ENCODE data around the gene DDX60. TPM values are rescaled to one million over a fixed set of nuclear protein-coding genes. Genes with fewer than 3 reads are reported as not detected.
A peak's percentile ranks its signal among the peaks of the same experiment; 100 is the strongest.
"Not testable (repeated sequence)": the region's sequence is repeated elsewhere in the genome, so short reads cannot be mapped to it uniquely, and the experiment has no call there.

Gene DDX60
- total RNA-seq, 1 experiment from 2014 or later = 7.3 TPM

- no peak for DNase-seq (ENCODE audit: low spot score)
Measured at GRCh38 chr4:168291242-168291641, 27.3 kb downstream of the DDX60 start.

DNA sequence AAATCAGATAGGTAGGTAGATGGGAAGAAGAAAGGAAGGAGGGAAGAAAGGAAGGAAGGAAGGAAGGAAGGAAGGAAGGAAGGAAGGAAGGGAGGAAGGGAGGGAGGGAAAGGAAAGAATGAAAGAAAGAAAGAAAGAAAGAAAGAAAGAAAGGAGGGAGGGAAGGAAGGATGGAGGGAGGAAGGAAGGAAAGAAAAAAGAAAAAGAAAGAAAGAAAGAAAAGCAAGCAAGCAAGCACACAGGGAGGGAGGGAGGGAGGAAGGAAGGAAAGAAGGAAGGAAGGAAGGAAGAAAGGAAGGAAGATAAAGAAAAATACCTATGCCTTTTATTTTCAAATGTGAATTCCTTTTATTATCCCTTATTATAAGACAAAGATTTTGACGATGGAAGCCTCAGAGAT is 32.7 kb downstream of the DDX60 start:
- DNase-seq (ENCODE audit: low spot score) = not testable (repeated sequence)

GRCh38 chr4:168279556-168279955 is 39.0 kb downstream of the DDX60 start:
- no peak for DNase-seq (ENCODE audit: low spot score)

- DNase-seq (ENCODE audit: low spot score) = no peak
Measured at GRCh38 chr4:168275836-168276235, 42.7 kb downstream of the DDX60 start.

DNA sequence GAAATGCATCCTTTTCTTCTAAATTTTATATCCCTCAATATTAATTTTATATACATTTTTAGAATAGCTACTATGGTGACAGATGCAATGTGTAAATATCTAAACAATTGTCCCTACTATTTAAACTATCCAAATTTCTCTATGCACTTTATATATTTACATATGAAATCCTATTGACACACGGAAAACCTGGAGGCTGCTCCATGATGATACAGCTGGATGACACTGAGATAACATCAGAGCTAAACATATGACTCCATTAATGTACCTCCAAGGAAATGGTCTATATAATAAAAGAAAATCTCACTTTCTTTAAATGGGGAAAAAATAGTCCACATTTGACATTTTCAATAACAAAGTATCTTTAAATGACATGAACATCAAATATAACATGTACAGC is 43.7 kb downstream of the DDX60 start:
- no peak for DNase-seq (ENCODE audit: low spot score)

DNA sequence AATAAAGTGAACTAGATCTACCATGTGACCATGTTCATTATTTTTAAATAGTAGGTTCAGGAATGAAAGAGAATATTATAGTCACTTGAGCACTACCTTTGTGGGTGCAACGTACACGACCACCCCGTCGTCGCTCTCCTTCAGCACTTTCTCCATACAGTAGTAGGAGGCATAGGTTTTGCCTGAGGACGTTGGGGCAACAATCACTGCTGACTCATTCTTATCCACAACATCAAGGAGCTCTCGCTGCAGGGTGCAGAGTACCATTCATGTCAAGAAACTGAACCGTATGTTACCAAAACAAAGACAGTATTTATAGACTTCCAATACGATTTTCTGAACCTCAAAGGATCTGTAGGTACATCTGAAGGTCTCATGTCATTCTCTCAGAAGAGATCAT is 44.7 kb downstream of the DDX60 start:
- DNase-seq (ENCODE audit: low spot score) = peak; percentile 8

- DNase-seq (ENCODE audit: low spot score) = no peak
Measured at GRCh38 chr4:168272488-168272887, 46.1 kb downstream of the DDX60 start.

DNA sequence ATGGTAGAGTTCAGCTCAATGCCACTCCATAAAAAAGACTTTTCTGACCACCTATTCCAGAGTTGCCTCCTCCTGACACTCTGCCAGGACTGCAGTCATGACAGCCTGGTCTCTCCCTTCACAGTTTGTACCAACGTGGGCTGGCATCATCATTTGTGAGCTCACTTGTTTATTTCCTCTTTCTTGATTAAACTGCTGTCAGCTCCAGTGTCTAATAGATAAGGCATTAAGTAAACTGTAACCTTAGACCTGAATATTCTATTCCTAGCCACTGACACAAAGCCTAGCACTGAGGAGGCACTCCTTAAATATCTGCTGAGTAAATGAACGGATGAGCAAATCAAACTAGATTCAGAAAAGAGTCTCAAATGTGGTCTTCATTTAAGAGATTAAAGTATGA is 48.7 kb downstream of the DDX60 start:
- no peak for DNase-seq (ENCODE audit: low spot score)

- no peak for DNase-seq (ENCODE audit: low spot score)
Measured at GRCh38 chr4:168265327-168265726, 53.2 kb downstream of the DDX60 start.

- no peak for DNase-seq (ENCODE audit: low spot score)
Measured at GRCh38 chr4:168264903-168265302, 53.6 kb downstream of the DDX60 start.

- DNase-seq (ENCODE audit: low spot score) = no peak
Measured at GRCh38 chr4:168263039-168263438, 55.5 kb downstream of the DDX60 start.

DNA sequence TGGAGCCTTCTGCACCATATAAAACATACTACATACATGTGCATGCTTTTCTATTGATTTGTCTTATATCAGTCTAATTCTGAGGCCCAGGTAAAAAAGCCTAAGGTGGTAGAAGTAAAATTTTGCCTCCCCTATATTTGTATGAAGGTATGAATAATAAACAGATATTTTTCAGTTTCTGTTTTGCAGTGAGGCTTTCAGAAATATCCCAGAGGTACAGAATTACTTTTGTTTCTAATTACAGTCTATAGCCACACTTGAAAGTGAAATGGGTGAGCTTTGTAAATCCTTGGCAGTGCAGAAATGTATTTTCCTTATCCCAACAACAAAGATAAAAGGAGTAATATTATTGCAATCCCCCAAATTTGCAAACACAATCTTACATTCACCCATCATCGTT is 59.5 kb downstream of the DDX60 start:
- no peak for DNase-seq (ENCODE audit: low spot score)

DNA sequence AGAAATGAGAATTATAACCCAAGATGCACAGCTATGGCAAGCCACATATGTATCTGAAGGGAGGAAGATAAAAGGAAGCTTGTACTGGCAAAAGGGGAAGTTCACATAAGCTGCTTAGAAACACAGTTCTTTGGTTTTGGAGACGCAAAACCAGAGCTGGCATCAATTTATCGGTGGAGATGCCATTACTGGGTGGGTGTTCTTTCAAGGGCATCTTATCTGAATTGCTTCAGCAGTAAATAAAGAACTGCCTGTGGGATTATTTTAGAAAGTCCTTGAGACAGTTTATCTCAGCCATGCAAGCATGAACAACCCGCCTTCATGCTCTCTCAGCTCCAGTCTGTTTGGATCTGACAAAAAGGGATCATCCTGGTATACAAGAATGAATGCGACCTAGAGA is 60.8 kb downstream of the DDX60 start:
- no peak for DNase-seq (ENCODE audit: low spot score)

DNA sequence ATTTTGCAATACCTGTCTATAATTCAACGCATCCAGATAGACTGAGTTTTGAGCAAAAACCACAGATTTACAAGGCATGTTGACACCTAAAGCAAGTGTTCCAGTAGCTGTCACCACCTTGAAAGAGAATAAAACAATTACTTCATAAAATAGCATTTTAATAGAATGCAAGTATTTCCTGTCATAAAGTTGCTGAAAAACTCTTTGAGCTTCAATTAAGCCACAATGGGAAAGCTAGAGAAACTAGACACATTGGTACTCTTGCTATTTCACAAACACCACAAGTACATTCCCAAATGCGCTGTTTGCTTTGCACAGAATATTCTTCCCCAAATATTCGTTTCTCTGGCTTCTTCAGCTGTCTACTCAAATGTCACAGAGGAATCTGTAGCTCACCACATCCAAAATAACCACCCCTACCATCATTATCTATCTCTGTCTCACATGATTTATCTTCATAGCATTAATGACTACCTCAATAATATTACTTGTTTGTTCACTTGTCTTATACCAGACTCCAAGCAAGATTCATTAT is 70.3 kb downstream of the DDX60 start:
- no peak for DNase-seq (ENCODE audit: low spot score)

GRCh38 chr4:168247603-168248002 is 70.9 kb downstream of the DDX60 start:
- DNase-seq (ENCODE audit: low spot score) = no peak

DNA sequence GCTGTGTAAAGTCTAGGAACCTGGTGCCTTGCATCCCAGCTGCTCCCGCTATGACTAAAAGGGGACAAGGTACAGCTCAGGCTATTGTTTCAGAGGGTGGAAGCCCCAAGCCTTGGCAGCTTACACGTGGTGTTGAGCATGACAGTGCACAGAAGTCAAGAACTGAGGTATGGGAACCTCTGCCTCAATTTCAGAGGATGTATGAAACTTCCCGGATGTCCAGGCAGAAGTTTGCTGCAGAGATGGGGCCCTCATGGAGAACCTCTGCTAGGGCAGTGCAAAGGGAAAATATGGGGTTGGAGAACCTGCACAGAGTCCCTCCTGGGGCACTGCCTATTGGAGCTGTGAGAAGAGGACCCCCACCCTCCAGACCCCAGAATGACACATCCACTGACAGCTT is 76.6 kb downstream of the DDX60 start:
- DNase-seq (ENCODE audit: low spot score) = no peak

DNA sequence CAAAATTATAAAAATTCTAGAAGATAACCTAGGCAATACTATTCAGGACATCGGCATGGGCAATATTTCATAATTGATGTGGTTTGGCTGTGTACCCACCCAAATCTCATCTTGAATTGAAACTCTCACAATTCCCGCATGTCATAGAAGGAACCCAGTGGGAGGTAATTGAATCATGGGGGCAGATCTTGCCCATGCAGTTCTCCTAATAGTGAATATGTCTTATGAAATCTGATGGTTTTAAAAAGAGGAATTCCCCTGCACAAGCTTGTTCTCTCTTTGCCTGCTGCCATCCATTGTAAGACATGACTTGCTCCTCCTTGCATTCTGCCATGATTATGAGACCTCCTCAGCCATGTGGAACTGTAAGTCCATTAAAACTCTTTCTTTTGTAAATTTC is 77.7 kb downstream of the DDX60 start:
- DNase-seq (ENCODE audit: low spot score) = no peak

- peak; percentile 28 for DNase-seq (ENCODE audit: low spot score)
Measured at GRCh38 chr4:168221301-168221700, 97.3 kb downstream of the DDX60 start.

- no peak for DNase-seq (ENCODE audit: low spot score)
Measured at GRCh38 chr4:168220893-168221292, 97.7 kb downstream of the DDX60 start.

DNA sequence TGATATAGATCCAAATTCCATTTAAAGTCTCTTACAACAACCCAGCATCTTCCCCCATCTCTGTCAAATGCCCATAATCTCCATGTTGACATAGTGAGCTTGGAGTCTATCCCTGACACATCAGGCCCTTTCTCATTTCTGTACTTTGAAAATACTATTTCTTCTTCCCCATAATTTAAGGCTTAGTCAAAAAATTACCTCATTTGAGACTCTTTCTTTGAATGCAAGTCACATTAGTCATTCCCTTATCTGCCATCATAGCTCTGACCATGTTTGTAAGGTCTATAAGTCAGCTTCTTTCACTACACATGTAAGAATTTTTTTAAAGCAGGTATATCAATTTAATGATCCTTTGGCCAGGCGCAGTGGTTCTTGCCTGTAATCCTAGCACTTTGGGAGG is 99.9 kb downstream of the DDX60 start:
- peak; percentile 65 for DNase-seq (ENCODE audit: low spot score)

- DNase-seq (ENCODE audit: low spot score) = not testable (repeated sequence)
Measured at GRCh38 chr4:168213511-168213910, 105.0 kb downstream of the DDX60 start.

GRCh38 chr4:168212656-168213055 is 105.9 kb downstream of the DDX60 start:
- no peak for DNase-seq (ENCODE audit: low spot score)

DNA sequence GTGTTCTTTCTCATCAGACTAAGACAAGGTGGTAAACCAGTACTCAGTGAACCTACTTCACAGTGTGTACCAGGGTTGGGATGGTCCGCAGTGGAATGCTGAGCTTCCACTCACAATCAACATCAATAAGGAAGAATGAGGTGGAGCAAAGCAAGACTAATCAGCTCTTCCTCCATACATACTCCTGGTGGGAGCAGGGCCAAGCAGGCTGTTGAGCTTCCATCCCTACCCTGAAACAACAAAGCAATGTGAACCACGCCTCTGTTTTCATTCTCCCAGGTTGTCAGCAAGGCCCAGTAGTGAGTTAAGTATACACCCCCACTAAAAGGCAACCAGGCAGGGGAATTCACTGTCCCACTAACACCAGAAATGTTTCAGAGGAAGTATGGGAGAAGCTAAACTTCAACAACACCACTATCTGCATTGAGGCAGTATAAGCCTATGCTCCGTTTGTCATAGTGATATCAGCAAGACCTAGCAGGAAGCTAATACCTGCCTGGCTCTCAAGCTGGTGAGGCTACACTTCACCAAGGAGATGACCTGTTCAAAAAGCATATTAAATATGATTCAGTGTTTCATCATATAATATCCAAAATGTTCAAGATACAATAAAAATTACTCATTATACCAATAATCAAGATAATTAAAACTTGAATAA is 109.5 kb downstream of the DDX60 start:
- no peak for DNase-seq (ENCODE audit: low spot score)
